Activated B cell treated with CpG ODN at 0.5 μM for 24 hours (primary cell): Measurements from ENCODE around the gene MRM2. TPM values are rescaled to one million over a fixed set of nuclear protein-coding genes. Genes with fewer than 3 reads are reported as not detected.

ENCODE experiments used
- ATAC-seq: fragments of 200-7000 bp; cut with Tn5 transposase; one replicate; pipeline ENCODE4 v1.10.0; 2021; ENCODE audit warnings: low read depth, mild to moderate bottlenecking, moderate library complexity
- CTCF ChIA-PET: fragments of 350-600 bp; sonication (Branson Sonifier 250); formaldehyde crosslinking; loops from one replicate; lab custom pipeline; 2021; ENCODE audit warnings: antibody characterized with exemption; lab: Charles Lee
- POLR2A ChIA-PET: fragments of 350-600 bp; sonication (Branson Sonifier 250); formaldehyde crosslinking; loops from one replicate; lab custom pipeline; 2021; ENCODE audit warnings: antibody characterized with exemption; lab: Charles Lee
- DNase-seq: peaks from one replicate; pipeline ENCODE4 v3.0.0; 2022
- H3K27ac Mint-ChIP-seq: one replicate; pipeline ENCODE4 v1.8.0; 2020; ENCODE audit warnings: mixed read lengths
- H3K27me3 Mint-ChIP-seq: one replicate; pipeline ENCODE4 v1.8.0; 2021; ENCODE audit warnings: mixed read lengths
- H3K36me3 Mint-ChIP-seq: one replicate; pipeline ENCODE4 v1.8.0; 2021; ENCODE audit warnings: low read depth, mixed read lengths
- H3K4me1 Mint-ChIP-seq: one replicate; pipeline ENCODE4 v1.8.0; 2021; ENCODE audit warnings: mixed read lengths
- H3K4me3 Mint-ChIP-seq: one replicate; pipeline ENCODE4 v1.8.0; 2020; ENCODE audit warnings: mild to moderate bottlenecking, mixed read lengths
- H3K9me3 Mint-ChIP-seq: one replicate; pipeline ENCODE4 v1.8.0; 2020; ENCODE audit warnings: mixed read lengths
- intact Hi-C: fragments of 100-400 bp; cut with micrococcal nuclease; formaldehyde crosslinking; loops from one replicate; pipeline ENCODE4 v1.15.1; 2024
- total RNA-seq: library from RNA; stranded (reverse); gene quantifications from 2 replicates; pipeline ENCODE4 v1.2.3, GENCODE V29; 2022
- TF ChIP-seq, protein P1 (sequence below): fragments of 200-600 bp; IDR thresholded peaks from one replicate; pipeline ENCODE4 v1.8.0; 2022; ENCODE audit warnings: antibody characterized with exemption, mild to moderate bottlenecking

MRM2 gene
- total RNA-seq, 1 donor from 2014 or later: 35.3 TPM

DNA sequence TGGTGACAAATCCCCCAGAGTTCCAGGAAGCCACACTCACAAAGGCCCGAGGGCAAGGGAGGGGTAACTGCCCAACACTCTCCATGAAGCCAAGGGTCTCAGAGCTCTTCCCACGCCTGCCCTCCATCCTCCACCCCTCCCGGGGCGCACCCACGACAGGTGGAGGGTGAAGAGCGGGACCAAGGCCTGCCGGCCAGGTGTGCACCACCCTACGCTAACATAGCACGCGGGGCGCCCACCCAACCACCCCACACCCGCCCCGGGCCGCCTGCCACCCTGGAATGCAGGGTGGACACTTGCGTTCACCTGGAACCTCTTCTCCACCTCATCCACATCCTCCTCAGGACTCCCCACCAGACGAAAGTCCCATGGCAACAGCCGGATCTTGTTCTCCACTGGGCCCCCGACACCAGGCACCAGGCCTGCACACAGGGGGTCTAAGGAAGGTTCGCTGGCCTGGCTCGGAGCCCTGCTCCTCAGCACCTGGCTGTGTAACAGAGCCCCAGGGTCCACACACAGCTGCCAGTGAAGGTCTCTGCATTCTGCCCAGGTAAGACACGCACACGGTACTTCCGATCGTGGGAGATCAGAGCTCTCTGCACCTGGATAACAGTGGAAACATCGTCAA, 41.9 kb downstream of the MRM2 start:
- Mint-ChIP-seq H3K27me3 (no peaks in the 10 kb centered on the region), H3K4me1 (peaks cover 15% of the 10 kb centered on the region), H3K9me3 (no peaks in the 10 kb centered on the region), H3K27ac (no peak overlapping the region), H3K36me3 (peaks cover 43% of the 10 kb centered on the region), H3K4me3 (no peak overlapping the region)
- POLR2A ChIA-PET: no interaction called here
- intact Hi-C loops: no loop called here
- TF ChIP-seq, protein P1, sequence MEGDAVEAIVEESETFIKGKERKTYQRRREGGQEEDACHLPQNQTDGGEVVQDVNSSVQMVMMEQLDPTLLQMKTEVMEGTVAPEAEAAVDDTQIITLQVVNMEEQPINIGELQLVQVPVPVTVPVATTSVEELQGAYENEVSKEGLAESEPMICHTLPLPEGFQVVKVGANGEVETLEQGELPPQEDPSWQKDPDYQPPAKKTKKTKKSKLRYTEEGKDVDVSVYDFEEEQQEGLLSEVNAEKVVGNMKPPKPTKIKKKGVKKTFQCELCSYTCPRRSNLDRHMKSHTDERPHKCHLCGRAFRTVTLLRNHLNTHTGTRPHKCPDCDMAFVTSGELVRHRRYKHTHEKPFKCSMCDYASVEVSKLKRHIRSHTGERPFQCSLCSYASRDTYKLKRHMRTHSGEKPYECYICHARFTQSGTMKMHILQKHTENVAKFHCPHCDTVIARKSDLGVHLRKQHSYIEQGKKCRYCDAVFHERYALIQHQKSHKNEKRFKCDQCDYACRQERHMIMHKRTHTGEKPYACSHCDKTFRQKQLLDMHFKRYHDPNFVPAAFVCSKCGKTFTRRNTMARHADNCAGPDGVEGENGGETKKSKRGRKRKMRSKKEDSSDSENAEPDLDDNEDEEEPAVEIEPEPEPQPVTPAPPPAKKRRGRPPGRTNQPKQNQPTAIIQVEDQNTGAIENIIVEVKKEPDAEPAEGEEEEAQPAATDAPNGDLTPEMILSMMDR: no peak
- DNase-seq (no peak), ATAC-seq (no peak)
- CTCF ChIA-PET: no interaction called here

- ATAC-seq (no peak), DNase-seq (no peak)
- no peak overlapping the region for H3K4me3 Mint-ChIP-seq
- intact Hi-C loops: no loop called here
- TF ChIP-seq, protein P1: no peak
- POLR2A ChIA-PET: no interaction called here
- H3K27me3 Mint-ChIP-seq: no peaks in the 10 kb centered on the region
- H3K36me3 Mint-ChIP-seq: peaks cover 43% of the 10 kb centered on the region
- H3K4me1 Mint-ChIP-seq: peaks cover 15% of the 10 kb centered on the region
- no peak overlapping the region for H3K27ac Mint-ChIP-seq
- no peaks in the 10 kb centered on the region for H3K9me3 Mint-ChIP-seq
- CTCF ChIA-PET: no interaction called here
These were observed 42.5 kb downstream of the MRM2 start for GRCh38 chr7:2199528-2199927.

- Mint-ChIP-seq H3K27ac (no peak overlapping the region), H3K4me1 (peaks cover 7% of the 10 kb centered on the region), H3K9me3 (no peaks in the 10 kb centered on the region), H3K4me3 (no peak overlapping the region), H3K27me3 (no peaks in the 10 kb centered on the region), H3K36me3 (peaks cover 47% of the 10 kb centered on the region)
- DNase-seq: no peak
- no peak for ATAC-seq
- TF ChIP-seq, protein P1: no peak
- ChIA-PET CTCF (no interaction called here), POLR2A (no interaction called here)
- intact Hi-C loops: no loop called here
These were observed 43.2 kb downstream of the MRM2 start for GRCh38 chr7:2198760-2199159.

GRCh38 chr7:2198206-2198605, 43.8 kb downstream of the MRM2 start:
- Mint-ChIP-seq H3K4me1 (peaks cover 2% of the 10 kb centered on the region), H3K27me3 (no peaks in the 10 kb centered on the region), H3K27ac (no peak overlapping the region), H3K4me3 (no peak overlapping the region), H3K9me3 (no peaks in the 10 kb centered on the region), H3K36me3 (peaks cover 50% of the 10 kb centered on the region)
- intact Hi-C loops: no loop called here
- ATAC-seq (no peak), DNase-seq (no peak)
- ChIA-PET POLR2A (no interaction called here), CTCF (no interaction called here)
- TF ChIP-seq, protein P1: no peak

GRCh38 chr7:2197436-2198155, 44.4 kb downstream of the MRM2 start:
- no peaks in the 10 kb centered on the region for H3K4me1 Mint-ChIP-seq
- no peak for ATAC-seq
- H3K27ac Mint-ChIP-seq: no peak overlapping the region
- ChIA-PET CTCF (no interaction called here), POLR2A (no interaction called here)
- H3K9me3 Mint-ChIP-seq: no peaks in the 10 kb centered on the region
- H3K27me3 Mint-ChIP-seq: no peaks in the 10 kb centered on the region
- intact Hi-C loops: no loop called here
- no peak overlapping the region for H3K4me3 Mint-ChIP-seq
- no peak for DNase-seq
- TF ChIP-seq, protein P1: no peak
- peaks cover 51% of the 10 kb centered on the region for H3K36me3 Mint-ChIP-seq
